HL-60 (cell line): Measurements from ENCODE around the gene SAMSN1.
A peak's percentile ranks its signal among the peaks of the same experiment; 100 is the strongest.

Experiments used
- DNase-seq, 2 experiments: peaks; one replicate each; pipeline ENCODE4 v3.0.0-alpha.2; 2010 to 2020; ENCODE audit warnings: low read depth in 1 of 2, low spot score in 1 of 2
- H3K27ac ChIP-seq: fragments of 250-450 bp; sonication (Bioruptor Pico); replicated peaks from 2 replicates; pipeline ENCODE4 v1.5.1; 2020; ENCODE audit warnings: mild to moderate bottlenecking, moderate library complexity
- H3K27me3 ChIP-seq: fragments of 250-450 bp; sonication (Bioruptor Pico); 2 replicates; pipeline ENCODE4 v1.5.1; 2021; ENCODE audit warnings: mild to moderate bottlenecking, moderate library complexity; ENCODE audit not compliant: insufficient read depth, poor library complexity, severe bottlenecking
- H3K4me3 ChIP-seq: replicated peaks from 2 replicates; pipeline ENCODE4 v1.5.1; 2011; ENCODE audit warnings: mild to moderate bottlenecking, control low read depth, low read length; ENCODE audit not compliant: insufficient read depth
- CTCF ChIP-seq: IDR thresholded peaks from one replicate; pipeline ENCODE4 v1.5.1; 2011; ENCODE audit warnings: low read length, control low read depth, inconsistent platforms; ENCODE audit not compliant: insufficient read depth
- GABPA ChIP-seq: IDR thresholded peaks from 2 replicates; pipeline ENCODE4 v1.6.1; 2012; ENCODE audit warnings: low read depth
- POLR2AphosphoS5 ChIP-seq: IDR thresholded peaks from 2 replicates; pipeline ENCODE4 v1.6.1; 2012; ENCODE audit warnings: low read depth
- REST ChIP-seq: IDR thresholded peaks from 2 replicates; pipeline ENCODE4 v1.6.1; 2012; ENCODE audit warnings: low read depth; ENCODE audit not compliant: insufficient replicate concordance
- SPI1 ChIP-seq: IDR thresholded peaks from 2 replicates; pipeline ENCODE4 v1.6.1; 2012; ENCODE audit warnings: low read depth, mild to moderate bottlenecking, borderline replicate concordance

Gene SAMSN1

GRCh38 chr21:14451546-14451945 lies 94.6 kb downstream of the SAMSN1 start:
- no peak overlapping the region for H3K27ac ChIP-seq
- H3K4me3 ChIP-seq, result no peak overlapping the region
- no peak for TF ChIP-seq SPI1
- no peak for TF ChIP-seq REST
- no peak for TF ChIP-seq CTCF
- TF ChIP-seq GABPA, result no peak
- no peak for TF ChIP-seq POLR2AphosphoS5
- H3K27me3 ChIP-seq, result no peaks in the 10 kb centered on the region
- no peak for DNase-seq

- H3K4me3 ChIP-seq, result no peak overlapping the region
- H3K27me3 ChIP-seq, result no peaks in the 10 kb centered on the region
- TF ChIP-seq CTCF, result no peak
- no peak for TF ChIP-seq POLR2AphosphoS5
- TF ChIP-seq SPI1, result no peak
- TF ChIP-seq GABPA, result no peak
- no peak for TF ChIP-seq REST
- no peak for DNase-seq
- H3K27ac ChIP-seq, result no peak overlapping the region
Observed at GRCh38 chr21:14448784-14449183, 97.3 kb downstream of the SAMSN1 start.

- peak overlapping the region; percentile 28; the same call in 1 of the 2 replicates for H3K27ac ChIP-seq
- TF ChIP-seq CTCF, result no peak
- TF ChIP-seq POLR2AphosphoS5, result no peak
- TF ChIP-seq REST, result no peak
- TF ChIP-seq GABPA, result no peak
- no peak for TF ChIP-seq SPI1
- no peaks in the 10 kb centered on the region for H3K27me3 ChIP-seq
- DNase-seq, result peak in 1 of 2 experiments; percentile 49
- H3K4me3 ChIP-seq, result no peak overlapping the region
Observed at GRCh38 chr21:14438211-14438610, 107.9 kb downstream of the SAMSN1 start.
